GM19043 (cell line): Measurements from ENCODE around the gene GAA.

Source experiments
- ATAC-seq: cut with Tn5 transposase; IDR thresholded peaks from one replicate; pipeline ENCODE4 v1.9.1; 2021; ENCODE audit warnings: low read depth; ENCODE audit not compliant: unreplicated experiment

GAA gene

GRCh38 chr17:80102664-80103448 lies 1.5 kb downstream of the GAA start:
- ATAC-seq: no peak

DNA sequence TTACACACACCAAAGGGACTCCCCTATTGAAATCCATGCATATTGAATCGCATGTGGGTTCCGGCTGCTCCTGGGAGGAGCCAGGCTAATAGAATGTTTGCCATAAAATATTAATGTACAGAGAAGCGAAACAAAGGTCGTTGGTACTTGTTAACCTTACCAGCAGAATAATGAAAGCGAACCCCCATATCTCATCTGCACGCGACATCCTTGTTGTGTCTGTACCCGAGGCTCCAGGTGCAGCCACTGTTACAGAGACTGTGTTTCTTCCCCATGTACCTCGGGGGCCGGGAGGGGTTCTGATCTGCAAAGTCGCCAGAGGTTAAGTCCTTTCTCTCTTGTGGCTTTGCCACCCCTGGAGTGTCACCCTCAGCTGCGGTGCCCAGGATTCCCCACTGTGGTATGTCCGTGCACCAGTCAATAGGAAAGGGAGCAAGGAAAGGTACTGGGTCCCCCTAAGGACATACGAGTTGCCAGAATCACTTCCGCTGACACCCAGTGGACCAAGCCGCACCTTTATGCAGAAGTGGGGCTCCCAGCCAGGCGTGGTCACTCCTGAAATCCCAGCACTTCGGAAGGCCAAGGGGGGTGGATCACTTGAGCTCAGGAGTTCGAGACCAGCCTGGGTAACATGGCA lies 2.2 kb downstream of the GAA start:
- no peak for ATAC-seq

DNA sequence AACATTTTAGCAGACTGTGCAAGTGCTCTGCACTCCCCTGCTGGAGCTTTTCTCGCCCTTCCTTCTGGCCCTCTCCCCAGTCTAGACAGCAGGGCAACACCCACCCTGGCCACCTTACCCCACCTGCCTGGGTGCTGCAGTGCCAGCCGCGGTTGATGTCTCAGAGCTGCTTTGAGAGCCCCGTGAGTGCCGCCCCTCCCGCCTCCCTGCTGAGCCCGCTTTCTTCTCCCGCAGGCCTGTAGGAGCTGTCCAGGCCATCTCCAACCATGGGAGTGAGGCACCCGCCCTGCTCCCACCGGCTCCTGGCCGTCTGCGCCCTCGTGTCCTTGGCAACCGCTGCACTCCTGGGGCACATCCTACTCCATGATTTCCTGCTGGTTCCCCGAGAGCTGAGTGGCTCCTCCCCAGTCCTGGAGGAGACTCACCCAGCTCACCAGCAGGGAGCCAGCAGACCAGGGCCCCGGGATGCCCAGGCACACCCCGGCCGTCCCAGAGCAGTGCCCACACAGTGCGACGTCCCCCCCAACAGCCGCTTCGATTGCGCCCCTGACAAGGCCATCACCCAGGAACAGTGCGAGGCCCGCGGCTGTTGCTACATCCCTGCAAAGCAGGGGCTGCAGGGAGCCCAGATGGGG lies 3.1 kb downstream of the GAA start:
- no peak for ATAC-seq

DNA sequence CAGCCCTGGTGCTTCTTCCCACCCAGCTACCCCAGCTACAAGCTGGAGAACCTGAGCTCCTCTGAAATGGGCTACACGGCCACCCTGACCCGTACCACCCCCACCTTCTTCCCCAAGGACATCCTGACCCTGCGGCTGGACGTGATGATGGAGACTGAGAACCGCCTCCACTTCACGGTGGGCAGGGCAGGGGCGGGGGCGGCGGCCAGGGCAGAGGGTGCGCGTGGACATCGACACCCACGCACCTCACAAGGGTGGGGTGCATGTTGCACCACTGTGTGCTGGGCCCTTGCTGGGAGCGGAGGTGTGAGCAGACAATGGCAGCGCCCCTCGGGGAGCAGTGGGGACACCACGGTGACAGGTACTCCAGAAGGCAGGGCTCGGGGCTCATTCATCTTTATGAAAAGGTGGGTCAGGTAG lies 3.6 kb downstream of the GAA start:
- ATAC-seq: no peak

GRCh38 chr17:80105762-80106161 lies 4.4 kb downstream of the GAA start:
- no peak for ATAC-seq

DNA sequence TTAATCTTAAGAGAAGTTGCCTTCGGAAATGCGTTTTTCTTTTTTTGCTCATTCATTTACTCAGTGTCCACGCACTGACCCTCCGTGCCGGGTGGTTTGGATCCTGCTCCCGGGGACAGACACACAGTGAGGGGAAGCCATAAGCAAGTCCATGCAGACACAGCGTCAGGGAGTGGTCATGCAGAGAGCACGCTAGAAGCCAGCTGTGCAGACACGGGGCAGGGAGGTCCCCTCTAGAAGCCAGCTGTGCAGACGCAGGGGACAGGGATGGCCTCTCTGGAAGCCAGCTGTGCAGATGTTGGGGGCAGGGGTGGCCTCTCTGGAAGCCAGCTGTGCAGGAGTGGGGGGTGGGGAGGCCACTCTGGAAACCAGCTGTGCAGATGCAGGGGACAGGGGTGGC lies 4.8 kb downstream of the GAA start:
- no peak for ATAC-seq

GRCh38 chr17:80106751-80107150 lies 5.4 kb downstream of the GAA start:
- ATAC-seq: no peak

DNA sequence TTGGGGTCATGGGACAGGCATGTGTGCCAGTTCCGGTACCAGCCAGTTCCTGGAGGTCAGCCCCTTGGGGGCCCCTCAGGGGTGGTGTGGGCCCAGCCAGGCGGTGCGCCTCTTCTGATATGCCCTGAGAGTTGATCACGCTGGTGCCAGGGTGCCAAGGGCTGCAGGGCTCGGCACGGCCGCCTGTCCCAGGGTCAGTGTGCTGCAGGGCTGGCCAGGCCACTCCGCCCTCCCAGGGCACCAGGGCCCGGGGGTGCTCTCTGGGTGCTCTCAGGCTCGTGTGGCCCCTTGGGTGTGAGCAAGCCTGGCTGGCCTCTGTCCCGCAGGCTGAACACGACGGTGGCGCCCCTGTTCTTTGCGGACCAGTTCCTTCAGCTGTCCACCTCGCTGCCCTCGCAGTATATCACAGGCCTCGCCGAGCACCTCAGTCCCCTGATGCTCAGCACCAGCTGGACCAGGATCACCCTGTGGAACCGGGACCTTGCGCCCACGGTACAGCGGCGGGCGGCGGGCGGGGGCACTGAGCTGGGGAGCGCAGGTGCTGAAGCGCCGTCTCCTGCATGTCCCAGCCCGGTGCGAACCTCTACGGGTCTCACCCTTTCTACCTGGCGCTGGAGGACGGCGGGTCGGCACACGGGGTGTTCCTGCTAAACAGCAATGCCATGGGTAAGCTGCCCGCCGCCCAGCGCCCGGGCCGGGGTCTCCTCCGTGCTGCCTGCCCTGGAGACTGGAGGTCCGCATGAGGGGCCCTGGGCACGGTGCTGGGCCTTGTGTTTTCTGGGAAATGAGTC lies 6.0 kb downstream of the GAA start:
- no peak for ATAC-seq

DNA sequence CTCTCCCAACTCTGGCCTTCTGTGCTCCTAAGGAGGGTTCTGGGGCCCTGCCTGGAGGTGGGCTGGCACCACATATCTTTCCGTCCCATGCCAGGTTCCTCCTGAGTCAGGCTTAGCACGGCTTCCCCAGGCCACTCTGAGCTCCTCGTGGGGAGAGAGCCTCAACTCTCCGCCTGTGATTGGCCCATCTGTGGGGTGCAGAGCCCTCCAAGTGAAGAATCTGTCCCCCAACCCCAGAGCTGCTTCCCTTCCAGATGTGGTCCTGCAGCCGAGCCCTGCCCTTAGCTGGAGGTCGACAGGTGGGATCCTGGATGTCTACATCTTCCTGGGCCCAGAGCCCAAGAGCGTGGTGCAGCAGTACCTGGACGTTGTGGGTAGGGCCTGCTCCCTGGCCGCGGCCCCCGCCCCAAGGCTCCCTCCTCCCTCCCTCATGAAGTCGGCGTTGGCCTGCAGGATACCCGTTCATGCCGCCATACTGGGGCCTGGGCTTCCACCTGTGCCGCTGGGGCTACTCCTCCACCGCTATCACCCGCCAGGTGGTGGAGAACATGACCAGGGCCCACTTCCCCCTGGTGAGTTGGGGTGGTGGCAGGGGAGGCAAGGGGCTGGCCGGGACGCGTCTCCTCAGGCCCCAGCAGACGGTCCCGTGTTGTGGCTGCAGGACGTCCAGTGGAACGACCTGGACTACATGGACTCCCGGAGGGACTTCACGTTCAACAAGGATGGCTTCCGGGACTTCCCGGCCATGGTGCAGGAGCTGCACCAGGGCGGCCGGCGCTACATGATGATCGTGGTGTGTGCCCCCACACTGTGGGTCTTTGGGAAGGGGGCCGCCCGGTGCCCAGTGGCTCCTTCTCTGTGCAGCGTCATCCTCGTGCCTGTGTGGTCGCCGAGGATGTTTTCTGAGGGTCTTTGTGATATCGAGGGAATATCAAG lies 6.9 kb downstream of the GAA start:
- no peak for ATAC-seq

GRCh38 chr17:80109066-80109660 lies 7.8 kb downstream of the GAA start:
- ATAC-seq: no peak

DNA sequence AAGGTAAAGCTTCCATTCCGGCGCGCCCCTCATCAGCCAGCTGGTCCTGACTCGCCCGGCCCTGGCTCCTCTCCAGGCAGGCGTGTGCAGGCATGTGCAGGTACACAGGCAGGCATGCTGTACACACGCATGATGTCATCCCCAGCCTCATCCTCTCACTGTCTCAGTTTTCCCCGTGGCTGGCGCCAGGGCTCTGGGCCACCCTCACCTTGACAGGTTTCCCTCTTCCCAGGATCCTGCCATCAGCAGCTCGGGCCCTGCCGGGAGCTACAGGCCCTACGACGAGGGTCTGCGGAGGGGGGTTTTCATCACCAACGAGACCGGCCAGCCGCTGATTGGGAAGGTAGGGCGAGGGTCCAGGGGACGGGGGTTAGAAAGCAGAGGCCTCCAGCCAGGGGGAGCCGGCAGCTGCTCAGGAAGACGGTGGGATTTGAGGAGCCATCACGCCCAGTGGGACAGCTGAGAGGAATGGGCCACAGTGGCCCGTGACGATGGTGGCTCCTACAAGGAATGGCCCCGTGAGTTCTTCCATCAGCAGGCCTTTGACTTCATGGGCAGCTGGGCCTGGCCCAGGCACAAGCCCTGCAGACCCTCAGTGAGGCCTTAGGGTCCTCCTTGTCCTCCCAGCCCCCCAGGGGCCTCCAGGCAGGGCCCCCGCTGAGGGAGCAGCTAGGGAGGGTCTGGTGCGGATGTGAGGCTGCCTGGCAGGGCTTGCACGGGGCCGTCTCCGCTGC lies 8.5 kb downstream of the GAA start:
- no peak for ATAC-seq

GRCh38 chr17:80110447-80110812 lies 9.0 kb downstream of the GAA start:
- ATAC-seq: no peak

DNA sequence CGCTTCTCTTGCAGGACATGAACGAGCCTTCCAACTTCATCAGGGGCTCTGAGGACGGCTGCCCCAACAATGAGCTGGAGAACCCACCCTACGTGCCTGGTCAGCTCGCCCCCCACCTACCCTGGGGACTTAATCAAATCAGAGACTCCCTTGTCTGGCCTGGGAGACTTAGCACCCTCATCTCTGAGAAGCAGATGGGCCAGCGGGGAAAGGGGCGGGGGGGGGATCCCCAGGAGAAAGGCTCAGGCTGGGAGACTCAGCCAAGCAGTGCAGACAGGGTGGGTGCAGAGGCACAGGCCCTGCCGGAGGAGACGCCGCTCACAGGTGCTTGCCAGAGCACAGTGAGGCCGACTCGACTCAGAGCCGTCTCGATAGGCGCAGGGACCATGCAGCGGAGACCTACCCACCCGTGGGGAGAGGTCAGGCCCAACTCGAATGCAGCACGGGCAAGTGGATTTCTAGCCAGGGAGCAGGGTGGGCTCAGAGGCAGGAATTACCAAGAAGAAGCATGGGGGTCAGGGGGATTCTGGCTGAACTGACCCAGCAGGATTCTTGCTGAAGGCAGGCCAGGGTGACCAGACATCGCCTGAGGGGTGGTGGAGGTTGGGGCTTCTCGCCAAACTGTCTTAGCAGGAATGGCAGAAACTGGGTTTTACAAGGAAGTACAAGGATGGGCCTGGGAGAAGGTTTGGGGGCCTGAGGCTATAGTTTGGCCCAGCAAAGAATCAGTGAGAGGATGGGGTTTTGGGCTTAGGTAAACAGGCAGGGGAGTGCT lies 9.7 kb downstream of the GAA start:
- no peak for ATAC-seq

GRCh38 chr17:80111702-80112470 lies 10.5 kb downstream of the GAA start:
- no peak for ATAC-seq

GRCh38 chr17:80112471-80113032 lies 11.2 kb downstream of the GAA start:
- no peak for ATAC-seq

DNA sequence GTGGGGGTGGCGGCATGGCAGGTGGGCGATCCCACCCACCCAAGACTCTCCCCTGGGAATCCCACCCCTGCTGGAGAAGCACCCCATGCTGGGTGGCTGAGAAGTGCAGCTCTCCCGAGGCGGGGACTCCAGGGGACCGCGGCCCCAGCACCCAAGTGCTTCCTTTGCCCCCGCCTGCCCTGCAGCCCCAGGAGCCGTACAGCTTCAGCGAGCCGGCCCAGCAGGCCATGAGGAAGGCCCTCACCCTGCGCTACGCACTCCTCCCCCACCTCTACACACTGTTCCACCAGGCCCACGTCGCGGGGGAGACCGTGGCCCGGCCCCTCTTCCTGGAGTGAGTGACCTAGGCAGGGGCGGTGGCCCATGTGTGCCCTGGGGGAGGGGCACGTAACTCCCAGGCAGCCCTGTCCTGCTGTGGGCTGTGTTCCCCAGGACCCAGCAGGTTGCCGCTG lies 11.7 kb downstream of the GAA start:
- ATAC-seq: no peak

GRCh38 chr17:80114758-80115157 lies 13.4 kb downstream of the GAA start:
- ATAC-seq: no peak
